Astrocyte (in vitro differentiated cells and primary cell): Measurements from ENCODE around the gene CPNE6.

Experiments
- EZH2 ChIP-seq: IDR thresholded peaks from 2 replicates; pipeline ENCODE4 v1.6.1; 2012; ENCODE audit warnings: mild to moderate bottlenecking, low read length, inconsistent platforms; ENCODE audit not compliant: insufficient read depth
- TF ChIP-seq, protein P1 (sequence below): IDR thresholded peaks from 2 replicates; pipeline ENCODE4 v1.5.1; 2011; ENCODE audit warnings: low read depth, mild to moderate bottlenecking, inconsistent platforms, low read length, moderate library complexity; ENCODE audit not compliant: insufficient read depth

DNA sequence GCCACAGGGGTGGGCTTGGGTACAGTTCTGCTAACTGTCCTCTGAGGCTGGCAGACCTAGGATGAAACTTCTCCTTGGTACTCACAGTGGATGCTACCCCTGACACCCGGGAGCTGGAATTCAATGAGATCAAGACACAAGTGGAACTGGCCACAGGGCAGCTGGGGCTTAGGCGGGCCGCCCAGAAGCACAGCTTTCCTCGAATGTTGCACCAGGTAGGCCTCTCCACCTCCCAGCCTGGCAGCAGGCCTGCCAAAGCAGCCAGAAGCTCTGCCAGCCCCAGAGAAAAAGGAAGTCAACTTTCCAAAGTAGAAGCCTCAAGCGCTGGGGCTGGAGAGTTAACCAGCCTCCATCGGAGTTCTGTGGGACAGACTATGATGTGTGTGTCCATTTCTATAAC is 45.8 kb downstream of the CPNE6 start:
- TF ChIP-seq, protein P1, sequence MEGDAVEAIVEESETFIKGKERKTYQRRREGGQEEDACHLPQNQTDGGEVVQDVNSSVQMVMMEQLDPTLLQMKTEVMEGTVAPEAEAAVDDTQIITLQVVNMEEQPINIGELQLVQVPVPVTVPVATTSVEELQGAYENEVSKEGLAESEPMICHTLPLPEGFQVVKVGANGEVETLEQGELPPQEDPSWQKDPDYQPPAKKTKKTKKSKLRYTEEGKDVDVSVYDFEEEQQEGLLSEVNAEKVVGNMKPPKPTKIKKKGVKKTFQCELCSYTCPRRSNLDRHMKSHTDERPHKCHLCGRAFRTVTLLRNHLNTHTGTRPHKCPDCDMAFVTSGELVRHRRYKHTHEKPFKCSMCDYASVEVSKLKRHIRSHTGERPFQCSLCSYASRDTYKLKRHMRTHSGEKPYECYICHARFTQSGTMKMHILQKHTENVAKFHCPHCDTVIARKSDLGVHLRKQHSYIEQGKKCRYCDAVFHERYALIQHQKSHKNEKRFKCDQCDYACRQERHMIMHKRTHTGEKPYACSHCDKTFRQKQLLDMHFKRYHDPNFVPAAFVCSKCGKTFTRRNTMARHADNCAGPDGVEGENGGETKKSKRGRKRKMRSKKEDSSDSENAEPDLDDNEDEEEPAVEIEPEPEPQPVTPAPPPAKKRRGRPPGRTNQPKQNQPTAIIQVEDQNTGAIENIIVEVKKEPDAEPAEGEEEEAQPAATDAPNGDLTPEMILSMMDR = no peak
- no peak for TF ChIP-seq EZH2
